Esophagus muscularis mucosa (tissue), 4 donors: ENCODE data around the gene ELP1. TPM values are rescaled to one million over a fixed set of nuclear protein-coding genes. Genes with fewer than 3 reads are reported as not detected.
"Not testable (repeated sequence)": the region's sequence is repeated elsewhere in the genome, so short reads cannot be mapped to it uniquely, and the experiment has no call there.

Experiments used
- DNase-seq: peaks from one replicate; pipeline ENCODE4 v3.0.0-alpha.2; 2017; ENCODE audit errors: extremely low spot score
- H3K27ac ChIP-seq, 4 donors: fragments of 200-600 bp; sonication (generic); replicated peaks in 1 of 4; 1 replicate in 3 of 4; 2 replicates in 1 of 4; pipeline ENCODE4 v1.5.1; 2016 to 2019; ENCODE audit warnings: mild to moderate bottlenecking in 1 of 4
- H3K27me3 ChIP-seq, 4 donors: fragments of 200-600 bp; sonication (generic); one replicate each; pipeline versions ENCODE4 v1.5.1 to v1.6.0; 2016 to 2019
- H3K36me3 ChIP-seq, 4 donors: fragments of 200-600 bp; sonication (generic); one replicate each; pipeline ENCODE4 v1.5.1; 2016 to 2019
- H3K4me1 ChIP-seq, 4 donors: fragments of 200-600 bp; sonication (generic); one replicate each; pipeline ENCODE4 v1.5.1; 2016 to 2019
- H3K4me3 ChIP-seq, 4 donors: fragments of 200-600 bp; sonication (generic); 1 replicate in 2 of 4; 2 replicates in 2 of 4; pipeline ENCODE4 v1.5.1; 2016 to 2019; ENCODE audit warnings: mild to moderate bottlenecking in 4 of 4, moderate library complexity in 1 of 4
- H3K9me3 ChIP-seq, 4 donors: fragments of 200-600 bp; sonication (generic); 1 replicate in 3 of 4; 2 replicates in 1 of 4; pipeline ENCODE4 v1.5.1; 2016 to 2019
- EP300 ChIP-seq: sonication (generic); formaldehyde crosslinking; IDR thresholded peaks from one replicate; pipeline ENCODE4 v1.6.1; 2017; ENCODE audit warnings: antibody characterized with exemption
- POLR2A ChIP-seq: fragments of 450-650 bp; IDR thresholded peaks from one replicate; pipeline ENCODE4 v1.6.1; 2017; ENCODE audit warnings: antibody characterized with exemption, moderate library complexity, mild to moderate bottlenecking, low read depth
- POLR2AphosphoS5 ChIP-seq, 2 donors: sonication (generic); formaldehyde crosslinking; IDR thresholded peaks; one replicate each; pipeline ENCODE4 v1.6.1; 2017; ENCODE audit warnings: antibody characterized with exemption in 2 of 2
- WGBS: methylation state at CpG from one replicate; pipeline ENCODE4 v1.1.5; 2018; 5-methylcytosine and 5-hydroxymethylcytosine counted together
- intact Hi-C: fragments of 100-400 bp; cut with DNase I; formaldehyde crosslinking; loops from one replicate; pipeline ENCODE4 v1.15.1; 2023
- total RNA-seq, 4 donors: library from RNA; depleted of rRNA; stranded (reverse); fragments of >200 nt; gene quantifications; one replicate each; pipeline versions ENCODE4 v1.1.0 to v1.2.1, GENCODE V29; 2016
- TF ChIP-seq, protein P1 (sequence below), 3 experiments: fragments of 200-600 bp in 2 of 3; fragments of 450-650 bp in 1 of 3; sonication (generic) in 2 of 3; IDR thresholded peaks; one replicate each; pipeline ENCODE4 v1.5.1; 2017 to 2019; ENCODE audit warnings: antibody characterized with exemption in 3 of 3, mild to moderate bottlenecking in 2 of 3, moderate library complexity in 1 of 3

ELP1 gene
- total RNA-seq, 4 donors from 2014 or later, result 14.1 to 16.2 (median 14.5) TPM

DNA sequence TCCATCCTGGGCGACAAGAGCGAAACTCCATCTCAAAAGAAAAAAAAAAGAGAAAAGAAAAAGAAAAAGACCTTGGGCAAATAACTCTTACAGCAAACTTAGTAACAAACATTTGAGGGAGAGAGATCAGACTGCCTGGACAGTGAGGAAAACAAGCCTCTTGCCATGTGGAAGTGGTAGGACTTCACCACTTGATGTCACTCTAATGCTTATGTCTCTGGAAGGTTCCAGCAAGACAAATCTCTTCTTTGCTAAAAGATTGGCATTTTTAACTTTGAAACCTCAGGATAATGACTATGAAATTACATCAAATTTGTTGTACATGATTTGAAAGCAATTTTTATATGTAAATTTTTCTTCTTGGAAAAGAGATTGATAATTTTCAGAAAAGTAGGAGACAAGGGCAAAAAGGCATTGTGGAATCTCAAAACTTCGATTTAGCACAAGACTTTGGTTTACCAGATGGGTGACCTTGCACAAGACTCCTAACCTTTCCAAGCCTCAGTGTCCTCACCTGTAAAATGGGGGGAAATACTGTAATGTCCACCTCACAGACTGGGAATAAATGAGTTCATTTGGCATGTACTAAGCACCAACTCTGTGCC, 83.5 kb downstream of the ELP1 start:
- WGBS, result 89% methylated on average over 3 of the region's 3 CpGs
- no peak for DNase-seq

DNA sequence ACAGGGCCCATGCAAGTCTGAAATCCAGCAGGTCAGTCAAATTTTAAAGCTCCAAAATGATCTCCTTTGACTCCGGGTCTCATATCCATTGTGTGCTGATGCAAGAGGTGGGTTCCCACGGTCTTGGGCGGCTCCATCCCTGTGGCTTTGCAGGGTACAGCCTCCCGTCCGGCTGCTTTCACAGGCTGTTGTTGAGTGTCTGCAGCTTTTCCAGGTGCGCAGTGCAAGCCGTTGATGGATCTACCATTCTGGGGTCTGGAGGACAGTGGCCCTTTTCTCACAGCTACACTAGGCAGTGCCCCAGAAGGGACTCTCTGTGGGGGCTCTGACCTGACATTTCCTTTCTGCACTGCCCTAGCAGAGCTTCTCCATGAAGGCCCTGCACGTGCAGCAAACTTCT, 85.6 kb downstream of the ELP1 start:
- DNase-seq, H3K36me3 ChIP-seq, intact Hi-C loops, H3K27ac ChIP-seq, H3K27me3 ChIP-seq, H3K9me3 ChIP-seq, H3K4me3 ChIP-seq: not testable (repeated sequence)
- peaks cover 0 to 13% (median 5%) of the 10 kb centered on the region in 4 donors for H3K4me1 ChIP-seq
- WGBS, result 94% methylated on average over 6 of the region's 8 CpGs

More for the DNA sequence above, 83.5 kb downstream of the ELP1 start:
- Histone ChIP-seq H3K4me3 (no peak overlapping the region), H3K27me3 (peaks cover 0 to 4% (median 0%) of the 10 kb centered on the region in 4 donors), H3K4me1 (peaks cover 0 to 2% (median 0%) of the 10 kb centered on the region in 4 donors), H3K9me3 (no peaks in the 10 kb centered on the region), H3K27ac (no peak overlapping the region), H3K36me3 (no peaks in the 10 kb centered on the region)
- no peak for TF ChIP-seq POLR2AphosphoS5 (IDR thresholded peaks at IDR 0.05)
- TF ChIP-seq EP300, result no peak
- TF ChIP-seq POLR2A, result no peak
- TF ChIP-seq, protein P1, sequence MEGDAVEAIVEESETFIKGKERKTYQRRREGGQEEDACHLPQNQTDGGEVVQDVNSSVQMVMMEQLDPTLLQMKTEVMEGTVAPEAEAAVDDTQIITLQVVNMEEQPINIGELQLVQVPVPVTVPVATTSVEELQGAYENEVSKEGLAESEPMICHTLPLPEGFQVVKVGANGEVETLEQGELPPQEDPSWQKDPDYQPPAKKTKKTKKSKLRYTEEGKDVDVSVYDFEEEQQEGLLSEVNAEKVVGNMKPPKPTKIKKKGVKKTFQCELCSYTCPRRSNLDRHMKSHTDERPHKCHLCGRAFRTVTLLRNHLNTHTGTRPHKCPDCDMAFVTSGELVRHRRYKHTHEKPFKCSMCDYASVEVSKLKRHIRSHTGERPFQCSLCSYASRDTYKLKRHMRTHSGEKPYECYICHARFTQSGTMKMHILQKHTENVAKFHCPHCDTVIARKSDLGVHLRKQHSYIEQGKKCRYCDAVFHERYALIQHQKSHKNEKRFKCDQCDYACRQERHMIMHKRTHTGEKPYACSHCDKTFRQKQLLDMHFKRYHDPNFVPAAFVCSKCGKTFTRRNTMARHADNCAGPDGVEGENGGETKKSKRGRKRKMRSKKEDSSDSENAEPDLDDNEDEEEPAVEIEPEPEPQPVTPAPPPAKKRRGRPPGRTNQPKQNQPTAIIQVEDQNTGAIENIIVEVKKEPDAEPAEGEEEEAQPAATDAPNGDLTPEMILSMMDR (IDR thresholded peaks at IDR 0.05), result no peak
- intact Hi-C loops, result no loop called here

DNA sequence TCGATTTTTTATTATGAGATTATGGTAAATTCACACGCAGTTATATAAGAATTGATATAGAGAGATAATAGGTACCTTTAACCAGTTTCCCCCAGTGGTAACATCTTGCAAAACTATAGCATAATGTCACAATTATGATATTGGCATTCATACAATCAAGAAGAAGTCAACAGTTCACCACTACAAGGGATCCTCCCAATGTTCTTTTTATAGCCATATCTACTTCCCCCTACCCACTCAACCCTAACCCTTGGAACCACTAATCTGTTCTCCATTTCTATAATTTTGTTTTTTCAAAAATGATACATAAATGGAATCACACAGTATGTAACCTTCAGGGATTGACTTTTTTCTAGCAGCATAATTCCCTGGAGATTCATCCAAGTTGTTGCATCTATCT, 88.0 kb downstream of the ELP1 start:
- TF ChIP-seq, protein P1 (IDR thresholded peaks at IDR 0.05), result no peak
- no peak for TF ChIP-seq EP300
- TF ChIP-seq POLR2AphosphoS5 (IDR thresholded peaks at IDR 0.05), result no peak
- TF ChIP-seq POLR2A, result no peak
- Histone ChIP-seq H3K27me3 (no peaks in the 10 kb centered on the region), H3K27ac (no peak overlapping the region), H3K9me3 (no peaks in the 10 kb centered on the region), H3K4me3 (no peak overlapping the region), H3K4me1 (peaks cover 0 to 13% (median 5%) of the 10 kb centered on the region in 4 donors), H3K36me3 (no peaks in the 10 kb centered on the region)
- no peak for DNase-seq
- WGBS, result 83% methylated on average over 2 of the region's 2 CpGs
- intact Hi-C loops, result no loop called here

DNA sequence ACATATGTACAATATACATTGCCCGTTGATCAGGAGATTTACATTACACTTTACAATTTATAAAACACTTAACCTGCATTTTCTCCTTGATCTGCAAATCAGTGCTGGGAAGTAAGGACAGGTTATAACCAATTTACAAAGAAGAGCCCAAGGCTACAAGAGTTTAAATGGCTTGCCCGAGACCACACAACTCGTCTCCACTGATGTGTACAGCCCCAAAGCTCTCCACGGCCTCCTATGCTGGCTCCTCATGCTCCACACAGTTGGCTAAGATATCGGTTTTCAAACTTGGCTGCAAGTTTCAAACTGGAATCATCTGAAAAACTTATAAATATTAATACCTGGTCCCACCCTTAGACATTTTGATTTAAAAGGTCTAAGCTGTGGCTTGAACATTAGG, 88.4 kb downstream of the ELP1 start:
- Histone ChIP-seq H3K27ac (no peak overlapping the region), H3K4me1 (peaks cover 0 to 13% (median 5%) of the 10 kb centered on the region in 4 donors), H3K9me3 (no peaks in the 10 kb centered on the region), H3K27me3 (no peaks in the 10 kb centered on the region), H3K36me3 (no peaks in the 10 kb centered on the region), H3K4me3 (no peak overlapping the region)
- intact Hi-C loops, result no loop called here
- no peak for TF ChIP-seq EP300
- TF ChIP-seq, protein P1 (IDR thresholded peaks at IDR 0.05), result no peak
- TF ChIP-seq POLR2A, result no peak
- no peak for TF ChIP-seq POLR2AphosphoS5 (IDR thresholded peaks at IDR 0.05)
- DNase-seq, result no peak
- 81% methylated on average over 5 of the region's 5 CpGs for WGBS

DNA sequence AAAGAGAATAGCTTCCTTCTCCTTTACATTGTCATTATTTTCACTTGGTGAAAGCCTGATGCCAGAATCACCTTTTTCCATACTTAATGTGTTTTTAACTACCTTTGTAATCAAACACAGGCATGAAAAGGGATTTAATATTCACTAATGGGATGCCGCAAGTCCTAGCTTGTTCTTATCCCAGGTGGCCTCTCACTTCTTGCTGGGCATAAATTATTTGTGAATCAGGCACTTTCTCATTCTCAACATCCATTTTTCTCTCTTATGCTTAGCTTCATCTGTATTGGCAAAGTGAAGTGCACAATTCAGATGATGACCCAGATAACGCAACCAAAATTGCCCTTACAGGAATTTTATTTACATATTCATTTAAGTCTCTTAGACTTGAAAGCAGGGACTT, 89.1 kb downstream of the ELP1 start:
- WGBS, result 67% methylated on average over 2 of the region's 2 CpGs
- Histone ChIP-seq H3K27ac (no peak overlapping the region), H3K4me3 (no peak overlapping the region), H3K4me1 (peaks cover 0 to 13% (median 5%) of the 10 kb centered on the region in 4 donors), H3K9me3 (no peaks in the 10 kb centered on the region), H3K36me3 (no peaks in the 10 kb centered on the region), H3K27me3 (no peaks in the 10 kb centered on the region)
- no peak for DNase-seq
- TF ChIP-seq POLR2AphosphoS5 (IDR thresholded peaks at IDR 0.05) (no peak), EP300 (no peak), POLR2A (no peak)
- TF ChIP-seq, protein P1 (IDR thresholded peaks at IDR 0.05), result no peak
- intact Hi-C loops, result no loop called here
